Erythroblast (primary cell): ENCODE results near the gene CLMN.

Experiments used
- GATA1 ChIP-seq: IDR thresholded peaks from 2 replicates; pipeline ENCODE4 v1.6.1; 2011; ENCODE audit warnings: low read depth, mild to moderate bottlenecking, control low read depth, low read length, moderate library complexity
- POLR2A ChIP-seq: IDR thresholded peaks from 2 replicates; pipeline ENCODE4 v1.6.1; 2011; ENCODE audit warnings: mild to moderate bottlenecking, low read length

DNA sequence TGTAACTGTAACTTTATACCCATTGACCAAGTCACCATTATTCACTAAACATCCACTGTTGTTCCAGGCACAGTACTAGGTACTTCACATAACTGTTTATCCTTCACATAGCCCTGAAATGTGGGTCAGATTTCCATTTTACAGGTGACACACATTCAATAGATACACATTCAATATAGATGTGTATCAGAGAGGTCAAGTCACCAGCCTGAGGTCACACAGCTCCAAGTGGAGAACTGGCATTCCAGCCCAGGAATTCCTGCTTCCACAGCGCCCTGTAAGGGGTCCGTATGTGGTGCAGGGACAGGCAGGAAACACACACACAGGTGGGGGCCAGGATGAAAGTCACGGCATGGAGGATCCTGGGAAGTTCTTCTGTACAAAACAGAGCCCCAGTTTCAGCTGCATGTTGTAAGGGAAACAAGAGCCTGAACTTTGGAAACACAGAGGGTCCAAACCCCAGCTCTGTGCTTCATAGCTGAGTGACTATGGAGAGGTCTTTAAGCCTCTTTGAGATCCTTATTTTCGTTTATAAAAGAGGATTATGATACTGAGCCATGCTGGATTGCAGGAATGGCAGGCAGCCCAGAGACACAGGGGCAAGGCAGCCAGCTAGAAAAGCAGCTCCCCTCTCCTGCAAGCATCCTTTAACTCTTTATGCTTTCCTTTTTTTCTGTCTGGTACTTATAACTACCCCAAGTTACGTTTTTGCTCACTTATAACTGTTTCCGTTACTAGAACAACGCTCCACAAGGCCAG lies 112.1 kb downstream of the CLMN start:
- no peak for TF ChIP-seq POLR2A
- no peak for TF ChIP-seq GATA1
